ENCODE measurements around the gene PTGDS.

PTGDS gene

DNA sequence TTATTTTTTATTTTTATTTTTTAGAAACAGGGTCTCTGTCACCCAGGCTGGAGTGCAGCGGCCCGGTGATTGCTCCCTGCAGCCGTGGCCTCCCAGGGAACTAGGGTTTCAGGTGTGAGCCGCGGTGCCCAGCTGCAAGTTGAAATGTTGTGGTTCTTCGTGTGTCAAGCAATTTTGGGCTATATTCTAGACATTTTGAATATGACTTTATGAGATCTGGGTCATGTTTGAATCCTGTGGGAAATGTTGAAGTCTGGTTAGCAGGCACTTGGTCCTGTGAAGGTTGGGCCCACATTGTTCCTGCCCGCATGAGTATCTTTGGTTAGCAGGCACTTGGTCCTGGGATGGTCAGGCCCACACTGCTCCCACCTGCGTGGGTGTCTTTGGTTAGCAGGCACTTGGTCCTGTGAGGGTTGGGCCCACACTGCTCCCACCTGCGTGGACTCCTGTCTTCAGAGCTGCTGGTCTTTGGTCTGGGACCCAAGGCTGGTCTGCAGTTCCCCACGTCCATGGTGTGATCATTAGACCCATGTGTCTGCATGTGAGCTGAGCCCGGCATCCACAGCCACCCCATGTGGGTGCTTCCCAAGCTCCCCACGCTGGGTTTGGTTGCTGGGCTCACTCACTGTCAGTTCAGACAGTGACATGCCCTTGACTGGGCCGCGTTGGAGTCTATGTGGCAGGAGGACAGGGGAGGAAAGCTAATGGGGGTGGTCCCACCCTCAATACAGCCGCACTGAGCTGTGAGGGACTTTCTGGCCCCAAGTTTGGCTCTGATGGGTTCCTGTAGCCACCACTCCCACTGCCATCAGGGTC lies 39.9 kb upstream of the PTGDS start:
- DNase-seq (ENCODE audit: low spot score) = no peak
- TF ChIP-seq, protein P1, sequence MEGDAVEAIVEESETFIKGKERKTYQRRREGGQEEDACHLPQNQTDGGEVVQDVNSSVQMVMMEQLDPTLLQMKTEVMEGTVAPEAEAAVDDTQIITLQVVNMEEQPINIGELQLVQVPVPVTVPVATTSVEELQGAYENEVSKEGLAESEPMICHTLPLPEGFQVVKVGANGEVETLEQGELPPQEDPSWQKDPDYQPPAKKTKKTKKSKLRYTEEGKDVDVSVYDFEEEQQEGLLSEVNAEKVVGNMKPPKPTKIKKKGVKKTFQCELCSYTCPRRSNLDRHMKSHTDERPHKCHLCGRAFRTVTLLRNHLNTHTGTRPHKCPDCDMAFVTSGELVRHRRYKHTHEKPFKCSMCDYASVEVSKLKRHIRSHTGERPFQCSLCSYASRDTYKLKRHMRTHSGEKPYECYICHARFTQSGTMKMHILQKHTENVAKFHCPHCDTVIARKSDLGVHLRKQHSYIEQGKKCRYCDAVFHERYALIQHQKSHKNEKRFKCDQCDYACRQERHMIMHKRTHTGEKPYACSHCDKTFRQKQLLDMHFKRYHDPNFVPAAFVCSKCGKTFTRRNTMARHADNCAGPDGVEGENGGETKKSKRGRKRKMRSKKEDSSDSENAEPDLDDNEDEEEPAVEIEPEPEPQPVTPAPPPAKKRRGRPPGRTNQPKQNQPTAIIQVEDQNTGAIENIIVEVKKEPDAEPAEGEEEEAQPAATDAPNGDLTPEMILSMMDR (IDR thresholded peaks at IDR 0.05; ENCODE audit: extremely low read depth, missing control alignments) = no peak

GRCh38 chr9:136939431-136939995 lies 37.8 kb upstream of the PTGDS start:
- TF ChIP-seq, protein P1 (IDR thresholded peaks at IDR 0.05; ENCODE audit: extremely low read depth, missing control alignments) = no peak

DNA sequence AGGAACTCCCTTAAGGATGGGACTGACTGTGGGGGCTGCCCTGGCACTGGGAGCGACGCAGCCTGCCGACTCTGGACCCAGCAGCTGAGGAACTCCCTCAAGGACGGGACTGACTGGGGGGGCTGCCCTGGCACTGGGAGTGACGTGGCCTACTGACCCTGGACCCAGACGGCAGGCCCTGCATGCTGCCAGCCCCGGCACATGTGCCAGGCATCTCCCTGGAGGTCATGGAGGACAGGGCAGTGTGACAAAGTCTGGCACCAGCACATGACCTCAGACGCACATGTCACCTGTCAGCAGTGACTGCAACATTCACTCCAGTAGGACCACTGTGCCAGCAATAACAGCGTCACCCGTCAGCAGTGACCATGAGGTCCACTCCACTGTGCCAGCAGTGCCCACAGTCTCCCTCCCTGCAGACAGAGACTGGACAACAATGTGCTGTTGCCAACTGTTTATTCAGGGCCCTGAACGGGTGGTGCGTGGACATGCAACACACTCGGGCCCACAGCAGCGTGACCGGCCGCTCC lies 37.2 kb upstream of the PTGDS start:
- DNase-seq (ENCODE audit: low spot score) = no peak
- TF ChIP-seq, protein P1 (IDR thresholded peaks at IDR 0.05; ENCODE audit: extremely low read depth, missing control alignments) = no peak

More at GRCh38 chr9:136939431-136939995, 37.8 kb upstream of the PTGDS start:
- no peak for DNase-seq (ENCODE audit: low spot score)

DNA sequence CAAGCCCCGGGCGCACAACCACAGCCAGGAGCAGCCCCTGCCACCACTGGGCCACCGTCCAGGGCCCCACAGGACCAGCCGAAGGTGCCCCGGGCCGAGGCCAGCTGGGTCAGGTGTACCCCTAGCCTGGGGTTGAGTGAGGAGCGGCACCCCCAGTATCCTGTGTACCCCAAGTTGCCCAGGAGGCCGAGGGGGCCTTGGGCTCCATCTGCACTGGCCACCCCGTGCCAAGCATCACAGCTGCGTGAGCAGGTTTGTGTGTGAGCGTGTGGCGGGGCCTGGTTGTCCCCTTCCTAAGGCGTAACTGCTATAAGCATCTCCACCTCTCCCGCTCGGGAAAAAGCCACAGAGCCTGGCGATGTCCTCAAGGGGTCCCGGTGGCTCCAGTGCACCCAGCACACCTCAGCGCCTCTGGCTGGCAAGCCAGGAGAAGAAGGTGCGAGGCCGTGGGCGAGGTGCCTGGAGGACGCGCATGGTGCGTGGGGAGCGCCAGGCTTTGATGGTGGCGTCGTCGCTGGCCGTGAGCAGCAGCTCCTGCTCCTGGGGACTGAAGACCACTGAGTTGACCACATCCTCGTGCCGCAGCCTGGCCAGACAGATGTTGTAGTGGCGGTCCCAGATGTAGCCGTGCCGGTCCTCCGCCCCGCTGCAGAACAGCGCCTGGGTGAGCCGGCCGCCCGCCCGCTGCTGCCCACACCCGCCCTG lies 36.6 kb upstream of the PTGDS start:
- no peak for DNase-seq (ENCODE audit: low spot score)
- TF ChIP-seq, protein P1 (IDR thresholded peaks at IDR 0.05; ENCODE audit: extremely low read depth, missing control alignments) = no peak

DNA sequence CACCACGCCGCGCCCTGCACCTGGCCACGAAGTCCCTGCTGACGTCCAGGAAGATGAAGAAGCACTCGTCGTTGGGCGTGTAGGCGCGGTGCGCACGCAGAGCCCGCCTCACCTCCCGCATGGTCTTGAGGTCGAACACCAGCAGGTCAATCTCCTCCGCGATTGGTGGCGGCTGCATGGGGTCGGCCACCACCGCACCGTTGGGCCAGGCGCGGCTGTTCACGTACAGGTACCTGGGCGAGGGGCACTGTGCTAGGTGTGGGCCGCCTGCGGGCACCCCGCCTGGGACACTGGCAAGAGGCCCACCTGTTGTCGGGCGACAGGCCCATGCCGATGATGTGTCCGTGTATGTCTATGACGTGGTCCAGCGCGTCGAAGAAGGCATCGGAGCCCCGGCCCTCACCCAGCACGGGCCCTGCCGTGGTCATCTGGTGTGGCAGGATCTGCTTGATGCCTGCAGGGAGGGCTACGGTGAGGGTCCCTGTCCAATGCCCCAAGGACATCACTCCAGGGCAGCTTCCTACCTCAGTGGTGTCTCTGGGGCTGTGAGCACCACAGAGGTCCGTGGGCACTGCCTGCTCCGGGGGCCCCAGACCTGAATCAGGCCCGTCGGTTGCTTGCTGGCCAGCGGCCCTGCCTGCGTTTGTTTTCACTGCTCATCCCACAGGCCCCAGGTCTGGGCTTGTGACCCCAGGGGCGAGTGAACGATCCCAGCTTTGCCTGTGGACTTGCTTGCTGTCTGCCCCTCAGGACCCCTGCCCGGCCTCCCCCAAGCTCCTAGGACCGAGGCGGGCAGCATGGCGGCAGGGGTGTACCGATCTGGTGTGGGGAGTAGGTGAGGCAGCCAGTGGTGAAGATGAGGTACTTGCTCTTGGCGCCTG lies 35.8 kb upstream of the PTGDS start:
- TF ChIP-seq, protein P1 (IDR thresholded peaks at IDR 0.05; ENCODE audit: extremely low read depth, missing control alignments) = no peak
- DNase-seq (ENCODE audit: low spot score) = no peak

- DNase-seq (ENCODE audit: low spot score) = no peak
- TF ChIP-seq, protein P1 (IDR thresholded peaks at IDR 0.05; ENCODE audit: extremely low read depth, missing control alignments) = no peak
Observed at GRCh38 chr9:136942112-136942880, 35.0 kb upstream of the PTGDS start.
